WI38 (cell line): ENCODE data around the gene CDH16.

Source experiments
- H3K4me3 ChIP-seq: 2 replicates; pipeline ENCODE4 v1.5.1; 2011; ENCODE audit warnings: low read depth, mild to moderate bottlenecking, control low read depth, low read length
- TF ChIP-seq, protein P1 (sequence below): IDR thresholded peaks from 2 replicates; pipeline ENCODE4 v1.5.1; 2012; ENCODE audit warnings: low read depth, mild to moderate bottlenecking, control low read depth, low read length

Gene CDH16

GRCh38 chr16:66936889-66937554 lies 18.3 kb upstream of the CDH16 start:
- H3K4me3 ChIP-seq = no peak overlapping the region
- TF ChIP-seq, protein P1, sequence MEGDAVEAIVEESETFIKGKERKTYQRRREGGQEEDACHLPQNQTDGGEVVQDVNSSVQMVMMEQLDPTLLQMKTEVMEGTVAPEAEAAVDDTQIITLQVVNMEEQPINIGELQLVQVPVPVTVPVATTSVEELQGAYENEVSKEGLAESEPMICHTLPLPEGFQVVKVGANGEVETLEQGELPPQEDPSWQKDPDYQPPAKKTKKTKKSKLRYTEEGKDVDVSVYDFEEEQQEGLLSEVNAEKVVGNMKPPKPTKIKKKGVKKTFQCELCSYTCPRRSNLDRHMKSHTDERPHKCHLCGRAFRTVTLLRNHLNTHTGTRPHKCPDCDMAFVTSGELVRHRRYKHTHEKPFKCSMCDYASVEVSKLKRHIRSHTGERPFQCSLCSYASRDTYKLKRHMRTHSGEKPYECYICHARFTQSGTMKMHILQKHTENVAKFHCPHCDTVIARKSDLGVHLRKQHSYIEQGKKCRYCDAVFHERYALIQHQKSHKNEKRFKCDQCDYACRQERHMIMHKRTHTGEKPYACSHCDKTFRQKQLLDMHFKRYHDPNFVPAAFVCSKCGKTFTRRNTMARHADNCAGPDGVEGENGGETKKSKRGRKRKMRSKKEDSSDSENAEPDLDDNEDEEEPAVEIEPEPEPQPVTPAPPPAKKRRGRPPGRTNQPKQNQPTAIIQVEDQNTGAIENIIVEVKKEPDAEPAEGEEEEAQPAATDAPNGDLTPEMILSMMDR = no peak

DNA sequence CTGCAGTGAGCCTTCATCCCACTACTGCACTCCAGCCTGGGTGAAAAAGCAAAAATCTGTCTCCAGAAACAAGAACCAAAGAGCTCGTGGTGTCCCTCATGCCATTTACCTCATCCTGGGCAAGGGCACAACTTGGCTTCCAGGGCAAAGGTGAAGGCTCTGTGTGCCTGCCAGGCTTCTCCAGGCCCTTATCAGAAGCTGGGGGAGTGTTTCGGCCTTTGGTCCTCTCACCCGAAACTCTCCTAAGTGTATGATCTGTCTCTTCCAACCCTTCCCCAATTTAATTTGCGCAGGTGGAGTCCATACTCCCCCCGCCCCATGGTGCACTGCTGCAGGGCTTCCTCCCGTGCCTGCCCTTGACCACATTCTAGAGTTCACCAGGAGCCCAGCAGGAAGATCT lies 17.8 kb upstream of the CDH16 start:
- TF ChIP-seq, protein P1 = no peak
- no peak overlapping the region; the same call in 1 of the 2 replicates for H3K4me3 ChIP-seq

GRCh38 chr16:66935314-66936011 lies 16.8 kb upstream of the CDH16 start, which contains the start of gene CES2:
CES2 (plus strand) TSS chr16:66935516; CDS start chr16:66935636, 120 bp downstream.
- peak within 1 kb of the TSS; percentile 100 for H3K4me3 ChIP-seq
- TF ChIP-seq, protein P1 = no peak

DNA sequence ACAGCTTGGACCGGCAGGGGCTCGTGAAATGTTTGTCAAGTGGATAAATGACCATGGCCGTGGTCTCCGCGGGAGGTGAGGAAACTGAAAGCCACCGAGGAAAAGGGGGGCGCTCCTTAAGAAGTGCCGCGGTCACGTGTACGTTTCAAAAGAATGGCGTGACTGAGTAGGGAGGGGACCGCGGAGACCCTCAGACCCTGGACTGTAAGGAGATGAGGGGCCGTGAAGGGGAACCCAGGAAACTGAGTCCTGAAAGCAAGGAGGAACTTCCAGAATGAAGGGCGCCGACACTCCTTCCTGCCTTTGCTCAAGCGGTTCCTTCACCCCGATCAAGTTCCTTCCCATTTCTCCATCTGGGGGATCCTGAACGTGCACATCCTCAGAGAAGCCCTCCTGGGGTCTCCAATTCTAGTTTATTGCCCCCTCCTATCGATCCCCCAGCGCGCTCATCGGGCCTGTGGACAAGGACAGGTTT lies 16.2 kb upstream of the CDH16 start:
- H3K4me3 ChIP-seq = peak overlapping the region; percentile 100

DNA sequence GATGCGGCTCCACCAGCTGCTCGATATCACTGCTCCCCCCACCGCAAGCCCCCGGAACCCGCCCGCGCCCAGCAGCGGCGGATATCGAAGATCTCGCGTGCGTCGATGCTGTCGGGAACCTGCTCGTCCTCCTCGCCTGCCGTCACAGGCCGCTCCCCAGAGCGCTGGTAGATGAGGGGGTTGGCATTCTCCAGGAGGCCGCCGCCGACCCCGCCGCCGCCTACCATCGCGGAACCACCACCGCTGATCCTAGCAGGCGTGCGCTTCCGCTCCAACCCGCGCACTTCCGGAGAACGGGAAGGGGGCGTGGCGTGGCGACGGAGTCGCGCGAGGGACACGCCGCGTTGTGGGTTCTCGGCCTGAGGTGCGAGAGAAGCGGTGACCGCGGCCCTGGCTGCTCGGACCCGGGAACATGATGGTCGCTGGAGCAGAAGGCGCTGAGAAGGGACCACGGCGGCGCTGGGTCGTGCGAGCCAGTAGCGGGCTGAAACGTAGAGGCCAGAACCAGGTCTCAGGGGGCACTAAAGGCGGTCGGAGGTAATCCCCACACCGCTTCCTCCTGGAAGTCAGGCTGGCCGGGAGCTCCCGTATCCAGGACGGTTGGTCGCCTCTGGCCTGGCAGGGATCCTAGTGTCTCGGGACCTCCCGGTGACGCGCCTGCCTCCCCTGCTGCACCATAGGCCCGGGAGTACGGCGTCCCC lies 15.6 kb upstream of the CDH16 start, which contains the start of gene CIAO2B:
TSS of gene CIAO2B (minus strand) at position 265 of the 701 bp plus-strand sequence. CDS start at position 227, 38 bp downstream.
- TF ChIP-seq, protein P1 = no peak
- H3K4me3 ChIP-seq = peak within 1 kb of the TSS; percentile 100

DNA sequence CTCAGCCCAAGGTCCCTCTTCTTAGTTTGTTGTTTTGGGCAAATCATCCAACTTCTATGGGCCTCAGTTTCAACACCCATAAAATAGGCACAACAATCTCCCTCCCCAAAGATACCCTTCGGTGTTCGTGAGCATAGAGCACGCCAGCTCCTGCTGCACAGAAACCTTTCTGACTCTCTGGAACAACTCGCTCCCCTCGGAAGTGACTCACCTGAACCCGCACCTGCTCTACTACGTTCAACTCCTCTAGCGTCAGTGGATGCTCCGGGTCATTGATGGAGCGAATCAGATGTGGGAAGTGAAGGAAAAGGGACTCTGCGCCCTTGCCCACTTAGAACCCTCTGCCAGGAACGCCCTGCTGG lies 15.1 kb upstream of the CDH16 start:
- TF ChIP-seq, protein P1 = no peak
- H3K4me3 ChIP-seq = peak overlapping the region; percentile 100

GRCh38 chr16:66932076-66932475 lies 13.4 kb upstream of the CDH16 start:
- TF ChIP-seq, protein P1 = no peak
- no peak overlapping the region for H3K4me3 ChIP-seq
